ENCODE data around the gene BRAF.
"Not testable (repeated sequence)": the region's sequence is repeated elsewhere in the genome, so short reads cannot be mapped to it uniquely, and the experiment has no call there.

The BRAF gene

DNA sequence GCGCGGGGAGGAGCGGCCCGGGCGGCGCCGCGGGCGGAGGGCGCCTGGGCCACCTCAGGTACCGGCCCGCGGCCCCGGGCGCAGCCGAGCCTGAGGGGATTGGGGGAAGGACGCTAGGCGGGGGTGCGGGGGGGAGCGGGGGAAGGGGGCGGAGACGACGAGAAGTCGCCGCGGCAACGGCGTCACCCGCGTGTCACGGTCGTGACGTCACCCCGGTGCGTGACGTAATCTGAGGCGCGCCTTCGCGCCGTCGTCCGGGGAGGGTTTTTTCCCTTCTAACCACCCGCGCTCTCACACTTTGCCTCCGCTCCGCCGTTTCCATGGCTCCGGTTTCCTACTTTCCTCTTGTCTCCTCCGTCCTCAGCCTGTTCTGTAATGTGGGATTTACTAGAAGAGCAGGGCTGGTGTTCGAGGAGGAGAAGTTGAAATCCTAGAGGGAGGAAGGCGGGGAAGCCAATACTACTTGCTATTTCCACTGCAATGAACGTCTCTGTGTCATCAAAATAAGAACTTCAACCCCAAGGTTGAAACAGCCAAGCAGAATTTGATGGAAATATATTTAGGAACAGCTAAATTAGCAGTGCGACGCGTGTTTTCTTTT is at the start of gene BRAF:
TSS of gene BRAF (minus strand) at position 109 of the 601 bp plus-strand sequence. CDS start 226 bp downstream, outside the sequence.
- DNase-seq = peak; percentile 86 to 96 (median 92)

DNA sequence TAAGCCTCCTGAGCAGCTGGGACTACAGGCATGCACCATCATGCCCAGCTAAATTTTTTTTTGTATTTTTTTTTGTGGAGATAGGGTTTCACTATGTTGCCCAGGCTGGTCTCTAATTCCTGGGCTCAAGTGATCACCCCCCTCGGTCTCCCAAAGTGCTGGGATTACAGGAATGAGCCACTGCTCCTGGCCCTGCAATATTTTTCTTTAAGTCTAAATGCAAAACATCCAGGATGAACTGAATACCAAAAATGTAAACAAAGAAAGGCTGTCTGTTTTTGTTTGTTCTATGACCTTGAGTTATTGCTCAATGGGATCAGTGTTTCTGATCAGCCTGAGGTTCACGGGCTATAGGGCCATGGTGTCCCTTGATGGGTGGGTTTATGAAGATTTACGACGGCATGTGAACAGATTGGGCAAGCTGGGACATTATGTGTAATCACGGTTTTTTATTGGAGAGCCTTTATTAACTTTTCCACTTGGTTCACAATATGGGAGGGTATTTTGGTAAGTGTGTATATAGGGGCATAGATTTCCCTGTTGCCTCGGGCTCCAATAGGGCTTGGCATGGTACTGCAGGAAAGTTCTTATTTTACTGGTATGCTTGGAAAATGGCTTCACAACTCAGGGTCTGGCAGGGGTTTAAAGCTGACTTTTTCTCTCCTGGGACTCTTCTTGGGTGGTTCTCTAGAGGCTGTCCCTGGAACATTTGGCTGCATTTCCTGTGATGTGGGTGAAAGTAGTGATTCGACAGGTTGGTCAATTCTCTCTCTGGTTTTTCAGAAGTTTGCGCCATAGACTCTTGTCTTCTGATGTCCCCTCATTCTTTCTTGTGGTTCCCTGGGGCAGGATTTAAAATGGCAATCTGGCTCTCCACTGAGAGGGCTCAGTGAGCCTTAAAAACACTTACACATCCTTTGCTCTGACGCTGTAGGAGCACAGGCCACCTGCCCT is 48.4 kb upstream of the BRAF start:
- DNase-seq = no peak

DNA sequence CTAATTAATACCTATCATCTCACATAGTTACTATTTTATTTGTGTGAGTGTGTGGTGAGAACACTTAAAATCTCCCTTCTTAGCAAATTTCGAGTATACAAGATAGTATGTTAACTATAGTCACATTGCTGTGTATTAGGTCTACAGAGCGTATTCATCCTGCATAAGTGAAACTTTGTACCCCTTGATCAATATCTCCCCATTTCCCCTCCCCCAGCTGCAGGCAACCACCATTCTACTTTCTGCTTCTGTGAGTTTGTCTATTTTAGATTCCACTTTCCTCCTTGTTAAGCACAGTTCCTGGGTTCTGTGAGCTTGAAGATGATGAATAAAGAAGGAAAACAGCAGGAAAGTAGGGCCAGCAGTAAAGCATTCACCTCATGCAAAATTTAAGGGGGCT is 47.6 kb upstream of the BRAF start:
- no peak for DNase-seq

- DNase-seq = no peak
These were observed 42.7 kb upstream of the BRAF start for GRCh38 chr7:140967438-140967837.

- DNase-seq = no peak
These were observed 42.0 kb upstream of the BRAF start for GRCh38 chr7:140966561-140967233.

DNA sequence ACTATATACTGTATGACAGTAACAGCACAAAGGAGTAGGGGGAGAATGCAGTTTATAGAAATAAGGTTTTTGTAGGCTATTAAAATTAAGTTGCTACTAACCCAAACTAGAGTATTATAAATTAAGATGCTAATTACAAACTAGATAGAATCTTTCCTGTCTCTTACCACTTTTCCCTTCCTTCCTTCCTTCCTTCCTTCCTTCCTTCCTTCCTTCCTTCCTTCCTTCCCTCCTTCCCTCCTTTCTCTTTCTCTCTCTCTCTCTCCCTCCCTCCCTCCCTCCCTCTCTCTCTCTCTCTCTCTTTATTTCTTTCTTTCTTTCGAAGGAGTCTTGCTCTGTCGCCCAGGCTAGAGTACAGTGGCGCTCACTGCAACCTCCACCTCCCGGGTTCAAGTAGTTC is 36.4 kb upstream of the BRAF start:
- no peak for DNase-seq

GRCh38 chr7:140956997-140957396 is 32.3 kb upstream of the BRAF start:
- not testable (repeated sequence) for DNase-seq

DNA sequence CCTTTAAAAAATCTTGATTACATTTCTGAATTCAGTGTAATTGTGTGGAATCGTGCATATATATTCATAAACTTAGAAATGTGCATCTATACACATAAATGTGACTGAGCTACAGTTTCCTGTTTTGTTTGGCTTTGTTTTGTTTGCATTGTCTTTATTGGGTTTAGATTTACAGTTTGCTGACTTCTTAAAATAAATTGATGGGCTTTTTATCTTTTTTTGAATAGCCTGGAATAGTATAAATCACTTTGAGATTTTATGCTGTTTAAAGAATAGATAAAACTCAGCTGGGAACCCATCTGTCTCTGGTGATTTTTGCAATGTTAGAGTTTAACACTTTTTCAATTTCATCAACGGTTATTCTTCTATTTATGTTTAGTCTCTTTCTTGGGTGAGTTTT is 21.2 kb upstream of the BRAF start:
- DNase-seq = no peak

DNA sequence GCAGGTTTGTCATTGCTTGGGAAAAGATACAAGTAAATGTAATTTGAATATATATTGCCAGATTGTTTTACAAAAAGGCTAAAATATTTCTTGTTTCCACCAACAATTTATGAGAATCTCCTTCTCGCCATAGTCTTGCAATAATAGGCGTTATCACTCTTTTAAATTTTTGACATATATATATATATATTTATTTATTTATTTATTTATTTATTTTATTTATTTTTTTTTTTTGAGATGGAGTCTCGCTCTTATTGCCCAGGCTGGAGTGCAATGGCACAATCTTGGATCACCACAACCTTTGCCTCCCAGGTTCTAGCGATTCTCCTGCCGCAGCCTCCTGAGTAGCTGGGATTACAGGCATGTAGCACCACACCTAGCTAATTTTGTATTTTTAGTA is 17.5 kb upstream of the BRAF start:
- DNase-seq = not testable (repeated sequence)

DNA sequence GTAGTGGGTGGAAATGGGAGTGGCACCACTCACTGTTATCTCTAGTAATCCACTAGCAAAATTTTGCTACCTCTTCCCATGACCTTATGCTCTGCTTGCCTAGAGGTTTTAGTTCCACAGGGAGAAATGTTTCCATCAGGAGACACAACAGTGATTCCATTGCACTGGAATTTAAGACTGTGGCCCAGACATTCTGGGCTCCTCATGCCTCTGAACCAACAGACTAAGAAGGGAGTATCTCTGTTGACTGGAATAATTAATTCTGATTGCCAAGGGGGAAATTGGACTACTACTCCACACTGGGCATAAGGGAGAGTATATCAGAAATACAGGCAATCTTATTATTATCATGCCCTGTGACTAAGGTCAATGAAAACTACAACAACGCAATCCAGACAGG is 16.2 kb upstream of the BRAF start:
- no peak for DNase-seq

GRCh38 chr7:140937702-140938264 is 13.1 kb upstream of the BRAF start:
- no peak for DNase-seq

DNA sequence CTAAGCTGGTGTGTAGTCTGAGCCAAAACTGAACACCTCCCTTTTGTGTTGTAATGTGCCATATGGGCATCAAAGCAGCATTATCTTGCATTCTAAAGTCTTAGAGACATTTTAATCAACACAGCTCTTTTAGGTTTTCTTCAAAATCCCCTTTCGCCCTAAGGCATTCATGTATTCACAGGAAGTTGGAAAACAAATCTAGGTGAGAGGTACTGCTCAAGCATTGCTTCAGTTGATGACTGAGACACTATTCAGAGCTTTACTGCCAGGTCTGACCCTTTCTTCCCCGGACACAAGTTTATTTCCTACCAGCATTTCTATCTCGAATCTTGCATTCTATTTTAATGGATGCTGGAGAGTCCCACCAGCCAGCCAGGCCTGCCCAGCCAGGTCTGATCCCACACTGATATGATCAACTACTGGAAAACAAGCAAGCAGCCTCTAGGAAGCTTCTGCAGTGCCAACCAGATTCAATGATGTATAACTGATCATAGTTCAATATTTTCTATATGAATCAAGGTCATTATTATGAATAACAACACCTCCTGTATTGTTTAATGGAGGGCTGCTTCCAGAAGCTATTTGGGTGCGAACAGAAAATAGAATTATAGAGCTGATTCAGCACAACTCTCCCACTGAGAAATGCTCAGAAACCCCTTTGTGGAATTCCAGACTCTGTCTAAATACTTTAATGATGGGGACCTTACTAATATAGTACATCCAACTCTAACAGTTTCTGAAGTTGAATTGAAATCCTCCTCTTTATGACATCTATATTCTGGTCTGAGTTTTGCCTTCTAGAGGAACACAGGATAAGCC is 4.0 kb upstream of the BRAF start:
- DNase-seq = no peak

DNA sequence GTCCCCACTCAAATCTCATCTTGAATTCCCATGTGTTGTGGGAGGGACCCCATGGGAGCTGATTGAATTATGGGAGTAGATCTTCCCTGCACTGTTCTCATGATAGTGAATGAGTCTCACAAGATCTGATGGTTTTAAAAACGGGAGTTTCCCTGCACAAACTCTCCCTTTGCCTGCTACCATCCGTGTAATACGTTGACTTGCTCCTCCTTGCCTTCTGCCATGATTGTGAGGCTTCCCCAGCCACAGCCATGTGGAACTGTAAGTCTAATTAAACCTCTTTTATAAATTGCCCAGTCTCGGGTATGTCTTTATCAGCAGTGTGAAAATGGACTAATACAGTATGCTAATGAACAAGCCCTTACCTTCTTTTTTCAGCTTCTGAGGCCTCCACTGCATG is 3.2 kb upstream of the BRAF start:
- DNase-seq = not testable (repeated sequence)

- no peak for DNase-seq
These were observed 2.6 kb upstream of the BRAF start for GRCh38 chr7:140927351-140927750.

DNA sequence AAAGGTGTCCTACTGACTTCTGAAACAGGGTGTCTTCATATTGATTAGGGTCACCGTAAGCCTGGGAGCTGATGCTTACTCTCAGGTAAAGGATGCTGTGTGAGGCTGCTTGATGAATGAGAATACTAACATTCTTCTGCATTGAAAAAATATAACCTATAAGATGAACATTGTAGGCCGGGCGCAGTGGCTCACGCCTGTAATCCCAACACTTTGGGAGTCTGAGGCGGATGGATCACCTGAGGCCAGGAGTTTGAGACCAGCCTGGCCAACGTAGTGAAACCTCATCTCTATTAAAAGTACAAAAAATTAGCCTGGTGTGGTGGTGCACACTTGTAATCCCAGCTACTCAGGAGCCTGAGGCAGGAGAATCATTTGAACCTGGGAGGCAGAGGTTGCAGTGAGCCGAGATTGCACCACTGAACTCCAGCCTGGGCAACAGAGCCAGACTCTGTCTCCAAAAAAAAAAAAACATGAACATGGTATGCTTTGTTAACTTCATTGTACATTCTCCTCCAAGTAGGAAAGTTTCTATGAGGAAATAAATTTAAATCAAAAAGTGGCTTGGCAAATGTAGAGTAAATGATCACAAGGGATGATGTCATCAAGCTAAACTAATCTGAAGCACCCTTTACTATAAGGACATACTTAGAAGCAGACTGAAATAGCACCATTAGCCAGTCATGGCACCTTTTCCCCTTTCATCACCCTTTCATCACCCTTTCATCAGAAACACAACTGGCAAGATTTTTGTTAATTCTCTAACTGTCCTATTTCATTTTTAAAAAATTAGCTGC is 1.5 kb upstream of the BRAF start:
- no peak for DNase-seq

GRCh38 chr7:140924019-140924820 is 509 bp downstream of the BRAF start:
- DNase-seq = peak; percentile 74 to 92 (median 84)

DNA sequence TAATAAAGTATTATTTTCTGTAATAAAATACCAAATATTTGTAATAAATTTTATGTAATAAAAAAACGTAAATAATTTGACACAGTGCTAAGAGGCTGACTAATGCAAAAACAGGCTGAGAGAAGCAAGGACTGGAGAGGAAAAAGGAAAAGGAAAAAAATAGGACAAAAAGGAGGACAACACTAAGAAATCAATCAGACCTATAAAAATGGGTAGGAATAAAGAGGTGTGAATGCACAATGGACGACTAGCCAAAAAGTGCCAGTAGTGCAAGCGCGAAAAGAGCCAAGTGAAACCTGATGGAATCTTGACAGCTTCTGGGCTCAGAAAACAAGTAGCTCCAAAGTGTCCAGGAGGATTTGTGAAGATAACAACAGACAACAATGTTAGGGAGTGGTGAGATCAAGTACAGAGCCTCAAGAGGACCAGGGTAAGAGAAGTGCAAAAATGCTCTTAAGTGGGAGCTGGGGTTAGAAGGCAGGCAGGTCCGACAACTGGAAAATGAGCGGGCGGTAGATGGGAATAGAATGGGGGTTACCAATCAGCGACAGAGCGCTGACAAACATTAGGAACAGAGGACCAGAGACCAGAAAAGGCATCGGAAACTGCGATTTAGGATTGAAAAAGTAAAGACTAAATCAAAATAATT is 1.2 kb downstream of the BRAF start:
- no peak for DNase-seq

- no peak for DNase-seq
These were observed 1.9 kb downstream of the BRAF start for GRCh38 chr7:140922741-140923345.

DNA sequence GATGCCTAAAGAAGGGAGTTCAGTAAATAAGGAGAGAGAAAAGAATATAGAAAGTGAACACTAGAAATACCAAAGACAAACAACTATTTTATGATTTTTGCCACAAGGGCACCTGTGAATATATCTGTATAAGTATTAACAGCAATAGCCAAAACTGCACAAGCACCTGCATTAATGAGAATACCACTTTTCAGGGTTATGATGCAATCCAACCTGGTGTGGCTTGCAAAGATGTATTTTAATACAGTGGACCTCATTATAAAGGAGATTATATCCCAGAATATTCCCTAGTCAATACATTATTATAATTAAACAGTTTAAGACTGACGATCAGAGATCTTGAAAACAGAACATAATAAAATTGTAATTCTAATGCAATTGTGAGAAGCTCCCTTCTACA is 4.0 kb downstream of the BRAF start:
- no peak for DNase-seq

DNA sequence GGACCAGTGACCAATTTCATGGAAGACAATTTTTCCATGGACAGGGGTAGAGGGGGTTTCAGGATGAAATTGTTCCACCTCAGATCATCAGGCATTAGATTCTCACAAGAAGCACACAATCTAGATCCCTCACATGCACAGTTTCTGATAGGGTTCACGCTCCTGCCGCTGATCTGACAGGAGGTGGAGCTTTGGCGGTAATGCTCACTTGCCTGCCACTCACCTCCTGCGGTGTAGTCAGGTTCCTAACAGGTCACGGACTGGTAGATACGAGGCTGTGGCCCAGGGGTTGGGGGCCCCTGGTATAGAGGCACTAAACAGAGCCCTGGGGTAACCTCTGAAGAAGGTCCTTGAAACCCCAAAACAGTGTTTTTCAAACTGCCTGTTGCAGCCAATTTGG is 6.5 kb downstream of the BRAF start:
- DNase-seq = no peak
